IMR-90 (cell line): ENCODE results near the gene ABCB9.

Source experiments
- BHLHE40 ChIP-seq: fragments of 150-350 bp; IDR thresholded peaks from 2 replicates; pipeline ENCODE4 v1.6.1; 2016; ENCODE audit warnings: mild to moderate bottlenecking, low read depth, low read length
- CEBPB ChIP-seq: IDR thresholded peaks from 2 replicates; pipeline ENCODE4 v1.6.1; 2012; ENCODE audit warnings: low read depth, low read length, improper control_type of control experiment
- CHD1 ChIP-seq: IDR thresholded peaks from 2 replicates; pipeline ENCODE4 v1.6.1; 2012; ENCODE audit warnings: low read depth, low read length, improper control_type of control experiment
- ELK1 ChIP-seq: fragments of 150-350 bp; IDR thresholded peaks from 2 replicates; pipeline ENCODE4 v1.6.1; 2016; ENCODE audit warnings: low read depth, mild to moderate bottlenecking, low read length, moderate library complexity, borderline replicate concordance
- FOS ChIP-seq: fragments of 150-350 bp; IDR thresholded peaks from 2 replicates; pipeline ENCODE4 v1.6.1; 2016; ENCODE audit warnings: low read depth, low read length
- MAFK ChIP-seq: IDR thresholded peaks from 2 replicates; pipeline ENCODE4 v1.6.1; 2012; ENCODE audit warnings: low read depth, low read length, improper control_type of control experiment
- MAZ ChIP-seq: IDR thresholded peaks from 2 replicates; pipeline ENCODE4 v1.6.1; 2012; ENCODE audit warnings: low read depth, mild to moderate bottlenecking, low read length, improper control_type of control experiment, moderate library complexity, borderline replicate concordance
- MXI1 ChIP-seq: IDR thresholded peaks from 2 replicates; pipeline ENCODE4 v1.6.1; 2012; ENCODE audit warnings: low read depth, mild to moderate bottlenecking, low read length, moderate library complexity, borderline replicate concordance
- POLR2A ChIP-seq: IDR thresholded peaks from 2 replicates; pipeline ENCODE4 v1.6.1; 2012; ENCODE audit warnings: mild to moderate bottlenecking, low read depth, low read length
- RCOR1 ChIP-seq: IDR thresholded peaks from 2 replicates; pipeline ENCODE4 v1.6.1; 2012; ENCODE audit warnings: mild to moderate bottlenecking, low read length, improper control_type of control experiment; ENCODE audit not compliant: insufficient replicate concordance
- RFX5 ChIP-seq: IDR thresholded peaks from 2 replicates; pipeline ENCODE4 v1.8.0; 2012; ENCODE audit warnings: low read depth, mild to moderate bottlenecking, low read length, moderate library complexity
- TF ChIP-seq, protein P1 (sequence below): conservative IDR thresholded peaks from 2 replicates; pipeline ENCODE4 v1.5.1; 2012; ENCODE audit warnings: mild to moderate bottlenecking, low read depth, low read length, improper control_type of control experiment
- TF ChIP-seq, protein P2 (sequence below): fragments of 150-350 bp; IDR thresholded peaks from 2 replicates; pipeline ENCODE4 v1.6.1; 2017; ENCODE audit warnings: mild to moderate bottlenecking, antibody characterized with exemption, low read length, low read depth

DNA sequence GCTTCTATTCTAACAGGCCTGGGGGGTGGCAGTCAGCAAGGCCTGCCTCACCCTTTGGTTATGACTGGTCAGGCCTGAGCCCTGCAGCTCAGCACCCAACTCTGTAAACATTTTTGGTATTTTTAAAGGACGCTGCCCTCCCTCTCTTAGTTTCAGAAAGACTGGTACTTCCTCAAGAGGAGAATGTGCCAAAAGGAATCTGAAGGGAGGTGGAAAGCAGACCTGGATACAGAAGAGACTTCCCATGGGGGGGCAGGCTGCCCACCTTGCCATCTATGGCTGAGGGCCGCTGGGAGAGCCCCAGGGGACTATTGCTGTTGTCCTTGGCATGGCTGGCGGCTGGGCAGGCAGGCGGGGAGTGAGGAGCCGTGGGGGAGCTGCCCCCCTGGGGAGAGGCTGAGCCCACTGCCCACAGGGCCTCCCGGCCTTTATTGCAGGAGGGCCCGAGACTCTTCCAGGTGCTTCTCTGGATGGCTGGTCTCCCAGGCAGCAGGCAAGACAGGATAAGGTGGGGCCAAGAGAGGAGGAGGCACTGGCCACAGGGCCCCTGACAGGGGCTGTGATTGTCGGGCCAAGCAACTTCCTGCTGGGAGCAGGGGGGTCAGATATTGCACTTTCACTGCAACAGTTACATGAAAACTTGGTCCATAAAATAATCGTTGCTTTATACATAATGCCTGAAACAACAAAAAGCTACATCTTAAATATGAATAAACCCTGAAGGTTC is 17.7 kb upstream of the ABCB9 start:
- TF ChIP-seq, protein P1, sequence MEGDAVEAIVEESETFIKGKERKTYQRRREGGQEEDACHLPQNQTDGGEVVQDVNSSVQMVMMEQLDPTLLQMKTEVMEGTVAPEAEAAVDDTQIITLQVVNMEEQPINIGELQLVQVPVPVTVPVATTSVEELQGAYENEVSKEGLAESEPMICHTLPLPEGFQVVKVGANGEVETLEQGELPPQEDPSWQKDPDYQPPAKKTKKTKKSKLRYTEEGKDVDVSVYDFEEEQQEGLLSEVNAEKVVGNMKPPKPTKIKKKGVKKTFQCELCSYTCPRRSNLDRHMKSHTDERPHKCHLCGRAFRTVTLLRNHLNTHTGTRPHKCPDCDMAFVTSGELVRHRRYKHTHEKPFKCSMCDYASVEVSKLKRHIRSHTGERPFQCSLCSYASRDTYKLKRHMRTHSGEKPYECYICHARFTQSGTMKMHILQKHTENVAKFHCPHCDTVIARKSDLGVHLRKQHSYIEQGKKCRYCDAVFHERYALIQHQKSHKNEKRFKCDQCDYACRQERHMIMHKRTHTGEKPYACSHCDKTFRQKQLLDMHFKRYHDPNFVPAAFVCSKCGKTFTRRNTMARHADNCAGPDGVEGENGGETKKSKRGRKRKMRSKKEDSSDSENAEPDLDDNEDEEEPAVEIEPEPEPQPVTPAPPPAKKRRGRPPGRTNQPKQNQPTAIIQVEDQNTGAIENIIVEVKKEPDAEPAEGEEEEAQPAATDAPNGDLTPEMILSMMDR: no peak
- no peak for TF ChIP-seq POLR2A
- TF ChIP-seq CEBPB: no peak
- no peak for TF ChIP-seq MAZ
- TF ChIP-seq ELK1: no peak
- no peak for TF ChIP-seq MXI1
- TF ChIP-seq, protein P2, sequence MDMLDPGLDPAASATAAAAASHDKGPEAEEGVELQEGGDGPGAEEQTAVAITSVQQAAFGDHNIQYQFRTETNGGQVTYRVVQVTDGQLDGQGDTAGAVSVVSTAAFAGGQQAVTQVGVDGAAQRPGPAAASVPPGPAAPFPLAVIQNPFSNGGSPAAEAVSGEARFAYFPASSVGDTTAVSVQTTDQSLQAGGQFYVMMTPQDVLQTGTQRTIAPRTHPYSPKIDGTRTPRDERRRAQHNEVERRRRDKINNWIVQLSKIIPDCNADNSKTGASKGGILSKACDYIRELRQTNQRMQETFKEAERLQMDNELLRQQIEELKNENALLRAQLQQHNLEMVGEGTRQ: no peak
- TF ChIP-seq RCOR1: no peak
- TF ChIP-seq BHLHE40: no peak
- TF ChIP-seq RFX5: no peak
- no peak for TF ChIP-seq FOS
- TF ChIP-seq MAFK: no peak
- no peak for TF ChIP-seq CHD1
